Globus pallidus (tissue), 1 donor: ENCODE data around the gene KRTAP5-3.
A peak's percentile ranks its signal among the peaks of the same experiment; 100 is the strongest.

Experiments used
- DNase-seq: peaks from one replicate; pipeline ENCODE4 v3.0.0-alpha.2; 2015; ENCODE audit warnings: low spot score

Gene KRTAP5-3

GRCh38 chr11:1563697-1564534, 44.3 kb downstream of the KRTAP5-3 start:
- DNase-seq: no peak

- no peak for DNase-seq
These were observed 45.1 kb downstream of the KRTAP5-3 start for GRCh38 chr11:1563149-1563638.

- no peak for DNase-seq
These were observed 45.7 kb downstream of the KRTAP5-3 start for GRCh38 chr11:1562469-1563148.

GRCh38 chr11:1561955-1562354, 46.3 kb downstream of the KRTAP5-3 start:
- DNase-seq: no peak

- DNase-seq: no peak
These were observed 47.0 kb downstream of the KRTAP5-3 start for GRCh38 chr11:1561266-1561665.

GRCh38 chr11:1560649-1561251, 47.5 kb downstream of the KRTAP5-3 start:
- DNase-seq: no peak

GRCh38 chr11:1560002-1560648, 48.1 kb downstream of the KRTAP5-3 start:
- no peak for DNase-seq

GRCh38 chr11:1559111-1559951, 48.9 kb downstream of the KRTAP5-3 start:
- DNase-seq: peak; percentile 98

- no peak for DNase-seq
These were observed 49.5 kb downstream of the KRTAP5-3 start for GRCh38 chr11:1558775-1559110.

- DNase-seq: no peak
These were observed 50.1 kb downstream of the KRTAP5-3 start for GRCh38 chr11:1557904-1558774.
